GM21619 (cell line): Measurements from ENCODE around the gene ZMYND19.
"Not testable (repeated sequence)": the region's sequence is repeated elsewhere in the genome, so short reads cannot be mapped to it uniquely, and the experiment has no call there.

Experiments used
- ATAC-seq: cut with Tn5 transposase; IDR thresholded peaks from one replicate; pipeline ENCODE4 v1.9.1; 2021; ENCODE audit not compliant: unreplicated experiment

Gene ZMYND19

GRCh38 chr9:137564134-137564533 is 26.2 kb downstream of the ZMYND19 start:
- ATAC-seq, result no peak

GRCh38 chr9:137558127-137558526 is 32.2 kb downstream of the ZMYND19 start:
- ATAC-seq, result no peak

GRCh38 chr9:137556069-137556838 is 34.1 kb downstream of the ZMYND19 start:
- no peak for ATAC-seq

GRCh38 chr9:137555179-137555578 is 35.1 kb downstream of the ZMYND19 start:
- no peak for ATAC-seq

- no peak for ATAC-seq
Measured at GRCh38 chr9:137554349-137554748, 36.0 kb downstream of the ZMYND19 start.

GRCh38 chr9:137553654-137554053 is 36.7 kb downstream of the ZMYND19 start:
- ATAC-seq, result not testable (repeated sequence)

- ATAC-seq, result peak; percentile 27
Measured at GRCh38 chr9:137552022-137552768, 38.1 kb downstream of the ZMYND19 start.

- peak; percentile 72 for ATAC-seq
Measured at GRCh38 chr9:137551264-137552021, 38.9 kb downstream of the ZMYND19 start, which contains the start of gene MRPL41. Gene MRPL41, plus strand, starts transcription at chr9:137551879. Its CDS starts 203 bp downstream, at chr9:137552082.

GRCh38 chr9:137550958-137551263 is 39.4 kb downstream of the ZMYND19 start:
- ATAC-seq, result not testable (repeated sequence)

- no peak for ATAC-seq
Measured at GRCh38 chr9:137550231-137550621, 40.1 kb downstream of the ZMYND19 start, which contains the start of gene PNPLA7. Gene PNPLA7, minus strand, starts transcription at chr9:137550402. Its CDS starts 205 bp downstream, at chr9:137550197.

- ATAC-seq, result no peak
Measured at GRCh38 chr9:137547687-137548543, 42.4 kb downstream of the ZMYND19 start.

- ATAC-seq, result no peak
Measured at GRCh38 chr9:137545123-137545522, 45.2 kb downstream of the ZMYND19 start.

- no peak for ATAC-seq
Measured at GRCh38 chr9:137544176-137544760, 46.0 kb downstream of the ZMYND19 start.

- ATAC-seq, result no peak
Measured at GRCh38 chr9:137543237-137543963, 46.9 kb downstream of the ZMYND19 start.

- ATAC-seq, result no peak
Measured at GRCh38 chr9:137542486-137542885, 47.8 kb downstream of the ZMYND19 start.

GRCh38 chr9:137540536-137540935 is 49.8 kb downstream of the ZMYND19 start:
- no peak for ATAC-seq

GRCh38 chr9:137538058-137538457 is 52.3 kb downstream of the ZMYND19 start:
- no peak for ATAC-seq

- ATAC-seq, result not testable (repeated sequence)
Measured at GRCh38 chr9:137536594-137537131, 53.6 kb downstream of the ZMYND19 start.

GRCh38 chr9:137535120-137535428 is 55.2 kb downstream of the ZMYND19 start:
- ATAC-seq, result no peak
